Fibroblast of lung (primary cell): ENCODE measurements around the gene ADAMTS19. TPM values are rescaled to one million over a fixed set of nuclear protein-coding genes. Genes with fewer than 3 reads are reported as not detected.

Experiments
- DNase-seq, 2 donors: peaks; one replicate each; pipeline versions ENCODE4 v3.0.0 to v3.0.0-alpha.2; 2010; ENCODE audit warnings: low read depth in 2 of 2
- H2AFZ ChIP-seq: 2 replicates; pipeline ENCODE4 v1.5.1; 2012; ENCODE audit warnings: low read length, control low read depth, inconsistent platforms
- H3K27ac ChIP-seq: 2 replicates; pipeline ENCODE4 v1.5.1; 2011; ENCODE audit warnings: low read length, control low read depth; ENCODE audit not compliant: insufficient read depth
- H3K27me3 ChIP-seq: 2 replicates; pipeline ENCODE4 v1.5.1; 2011; ENCODE audit warnings: mild to moderate bottlenecking, low read length; ENCODE audit not compliant: control insufficient read depth, insufficient read depth
- H3K36me3 ChIP-seq: 2 replicates; pipeline ENCODE4 v1.5.1; 2011; ENCODE audit warnings: low read length; ENCODE audit not compliant: control insufficient read depth, insufficient read depth
- H3K4me1 ChIP-seq: 2 replicates; pipeline ENCODE4 v1.5.1; 2011; ENCODE audit warnings: low read length; ENCODE audit not compliant: control insufficient read depth, insufficient read depth; ENCODE audit errors: extremely low read depth
- H3K4me2 ChIP-seq: 2 replicates; pipeline ENCODE4 v1.5.1; 2011; ENCODE audit warnings: low read length, control low read depth; ENCODE audit not compliant: insufficient read depth; ENCODE audit errors: extremely low read depth
- H3K4me3 ChIP-seq, 4 experiments: fragments of 200-600 bp in 1 of 4; sonication (generic) in 1 of 4; replicated peaks in 1 of 4; 2 replicates each; pipeline ENCODE4 v1.5.1; 2011 to 2016; ENCODE audit warnings: low read length in 4 of 4, low read depth in 3 of 4, mild to moderate bottlenecking in 3 of 4, control low read depth in 2 of 4, inconsistent platforms in 1 of 4, mixed read lengths in 1 of 4; ENCODE audit not compliant: insufficient read depth in 1 of 4; ENCODE audit errors: control extremely low read depth in 1 of 4
- H3K79me2 ChIP-seq: 2 replicates; pipeline ENCODE4 v1.5.1; 2012; ENCODE audit warnings: mild to moderate bottlenecking, low read length, inconsistent platforms; ENCODE audit not compliant: control insufficient read depth, insufficient read depth
- H3K9ac ChIP-seq: 2 replicates; pipeline ENCODE4 v1.5.1; 2011; ENCODE audit warnings: mild to moderate bottlenecking, low read length, control low read depth; ENCODE audit not compliant: insufficient read depth
- H3K9me3 ChIP-seq: 2 replicates; pipeline ENCODE4 v1.5.1; 2012; ENCODE audit warnings: low read depth, low read length; ENCODE audit not compliant: control insufficient read depth, insufficient read depth
- H4K20me1 ChIP-seq: 2 replicates; pipeline ENCODE4 v1.5.1; 2011; ENCODE audit warnings: low read length; ENCODE audit not compliant: control insufficient read depth, insufficient read depth; ENCODE audit errors: extremely low read depth
- CTCF ChIP-seq, 2 donors: IDR thresholded peaks in 1 of 2; conservative IDR thresholded peaks in 1 of 2; 1 replicate in 1 of 2; 2 replicates in 1 of 2; pipeline ENCODE4 v1.5.1; 2011 to 2012; ENCODE audit warnings: low read length in 2 of 2, control low read depth in 1 of 2, inconsistent platforms in 1 of 2, low read depth in 1 of 2, mild to moderate bottlenecking in 1 of 2
- EZH2 ChIP-seq: IDR thresholded peaks from 2 replicates; pipeline ENCODE4 v1.5.1; 2012; ENCODE audit warnings: low read length, control low read depth, mild to moderate bottlenecking; ENCODE audit errors: missing control alignments
- polyA plus RNA-seq, 2 donors: library from polyadenylated mRNA; depleted of rRNA in 1 of 2; stranded (reverse) in 1 of 2; unstranded in 1 of 2; fragments of >200 nt; gene quantifications; 2 replicates each; pipeline ENCODE4 v1.2.1, GENCODE V29; 2011 to 2012; ENCODE audit warnings: missing spikeins in 1 of 2
- total RNA-seq: library from RNA; depleted of rRNA; stranded (reverse); fragments of >200 nt; gene quantifications from 2 replicates; pipeline ENCODE4 v1.2.1, GENCODE V29; 2014

ADAMTS19 gene
- total and polyA plus RNA-seq, 2 donors (not counting 1 experiment from before 2014, with no cell fraction given) = 0.09 to 0.33 TPM

GRCh38 chr5:129438322-129438721 is 21.8 kb upstream of the ADAMTS19 start:
- Histone ChIP-seq H3K4me1 (no peaks in the 10 kb centered on the region), H3K4me3 (no peak overlapping the region), H3K36me3 (no peaks in the 10 kb centered on the region), H3K9ac (no peak overlapping the region), H3K4me2 (no peak overlapping the region), H3K79me2 (no peaks in the 10 kb centered on the region), H3K27ac (no peak overlapping the region), H3K9me3 (no peaks in the 10 kb centered on the region), H4K20me1 (no peaks in the 10 kb centered on the region), H2AFZ (no peak overlapping the region), H3K27me3 (no peaks in the 10 kb centered on the region)
- TF ChIP-seq EZH2 (no peak), CTCF (conservative IDR thresholded peaks at IDR 0.05 in 1 of 2, IDR thresholded peaks at IDR 0.05 in 1 of 2; ENCODE audit: low read depth in 1 of 2, low read length in 2 of 2) (no peak)
- no peak for DNase-seq

- DNase-seq = no peak
- H3K4me2 ChIP-seq = no peak overlapping the region
- H3K4me3 ChIP-seq = no peak overlapping the region
- no peak for TF ChIP-seq CTCF (conservative IDR thresholded peaks at IDR 0.05 in 1 of 2, IDR thresholded peaks at IDR 0.05 in 1 of 2; ENCODE audit: low read depth in 1 of 2, low read length in 2 of 2)
- TF ChIP-seq EZH2 = no peak
- no peaks in the 10 kb centered on the region for H4K20me1 ChIP-seq
- no peaks in the 10 kb centered on the region for H3K4me1 ChIP-seq
- no peak overlapping the region for H2AFZ ChIP-seq
- H3K79me2 ChIP-seq = no peaks in the 10 kb centered on the region
- no peaks in the 10 kb centered on the region for H3K9me3 ChIP-seq
- no peaks in the 10 kb centered on the region for H3K36me3 ChIP-seq
- no peaks in the 10 kb centered on the region for H3K27me3 ChIP-seq
- H3K9ac ChIP-seq = no peak overlapping the region
- H3K27ac ChIP-seq = no peak overlapping the region
Measured at GRCh38 chr5:129440424-129440823, 19.7 kb upstream of the ADAMTS19 start.

- H3K27me3 ChIP-seq = no peaks in the 10 kb centered on the region
- no peaks in the 10 kb centered on the region for H3K4me1 ChIP-seq
- H3K9ac ChIP-seq = no peak overlapping the region
- H4K20me1 ChIP-seq = no peaks in the 10 kb centered on the region
- H3K4me2 ChIP-seq = no peak overlapping the region
- TF ChIP-seq CTCF (conservative IDR thresholded peaks at IDR 0.05 in 1 of 2, IDR thresholded peaks at IDR 0.05 in 1 of 2; ENCODE audit: low read depth in 1 of 2, low read length in 2 of 2) (no peak), EZH2 (no peak)
- no peak overlapping the region for H2AFZ ChIP-seq
- H3K27ac ChIP-seq = no peak overlapping the region
- H3K36me3 ChIP-seq = no peaks in the 10 kb centered on the region
- H3K9me3 ChIP-seq = no peaks in the 10 kb centered on the region
- no peak overlapping the region for H3K4me3 ChIP-seq
- no peaks in the 10 kb centered on the region for H3K79me2 ChIP-seq
- DNase-seq = no peak
Measured at GRCh38 chr5:129441096-129441495, 19.0 kb upstream of the ADAMTS19 start.
